Measurements from ENCODE around the gene ATP6V0D1. TPM values are rescaled to one million over a fixed set of nuclear protein-coding genes. Genes with fewer than 3 reads are reported as not detected.

The ATP6V0D1 gene
- polyA plus RNA-seq, 3 donors: 354 to 687 (median 631) TPM

- H3K9me3 Mint-ChIP-seq: no peaks in the 10 kb centered on the region
- H3K27ac ChIP-seq (ENCODE audit: low read depth in 1 of 2, low read length in 2 of 2): peak overlapping the region; percentile 90 to 97
- 3% methylated on average over 5 of the region's 8 CpGs for WGBS (ENCODE audit: insufficient coverage)
Observed at GRCh38 chr16:67490335-67491096, 9.6 kb upstream of the ATP6V0D1 start.

More at GRCh38 chr16:67490335-67491096, 9.6 kb upstream of the ATP6V0D1 start:
- Mint-ChIP-seq H3K27ac (peak overlapping the region; percentile 98 to 100 (median 99)), H3K36me3 (peaks cover 10 to 11% of the 10 kb centered on the region in 2 donors), H3K4me3 (peak overlapping the region; percentile 59 to 82), H3K27me3 (ENCODE audit: low read depth in 3 of 3) (peaks cover 0 to 7% (median 0%) of the 10 kb centered on the region in 3 donors), H3K4me1 (peaks cover 84% of the 10 kb centered on the region)
- peaks cover 84 to 93% of the 10 kb centered on the region in 2 donors for H3K4me1 ChIP-seq (ENCODE audit: control insufficient read depth in 1 of 2, insufficient read depth in 2 of 2, low read length in 2 of 2)
- DNase-seq: peak; percentile 78 to 93 (median 87)
- H3K9ac ChIP-seq (ENCODE audit: insufficient read depth, low read length, poor library complexity, severe bottlenecking): peak overlapping the region; percentile 54
- H3K4me3 ChIP-seq (replicated peaks in 1 of 3; ENCODE audit: low read depth in 2 of 3, low read length in 3 of 3): peak overlapping the region in 1 of 3 experiments; percentile 71
- H2AFZ ChIP-seq (ENCODE audit: insufficient read depth, low read depth, low read length, poor library complexity, severe bottlenecking): no peak overlapping the region
- no peaks in the 10 kb centered on the region for H4K20me1 ChIP-seq (ENCODE audit: insufficient read depth, low read length)
- no peaks in the 10 kb centered on the region for H3K36me3 ChIP-seq (replicated peaks in 1 of 2; ENCODE audit: control insufficient read depth in 1 of 2, insufficient read depth in 2 of 2, low read length in 2 of 2)
- TF ChIP-seq CTCF (IDR thresholded peaks at IDR 0.05): no peak
- no peaks in the 10 kb centered on the region for H3K9me3 ChIP-seq (replicated peaks in 1 of 2; ENCODE audit: control insufficient read depth in 1 of 2, insufficient read depth in 1 of 2, low read length in 2 of 2)
- H3K27me3 ChIP-seq (ENCODE audit: control insufficient read depth in 2 of 2, insufficient read depth in 2 of 2, low read length in 2 of 2): no peaks in the 10 kb centered on the region
- H3K4me2 ChIP-seq (replicated peaks; ENCODE audit: extremely low read depth, low read length, poor library complexity, severe bottlenecking): peak overlapping the region; percentile 74
- intact Hi-C loops (cut with micrococcal nuclease): loop anchor here in 1 of 2 donors (2.0 to 10.0 kb wide), 3 partner anchors 24 to 174 kb away; partner anchors contain the start of genes ACD, C16orf86, CTCF and ENKD1
- peaks cover 48% of the 10 kb centered on the region for H3K79me2 ChIP-seq (ENCODE audit: insufficient read depth, low read length)
